HuH-7.5 (cell line): ENCODE results near the gene APOBEC3H.

Experiments used
- DNase-seq: peaks from one replicate; pipeline ENCODE4 v3.0.0; 2011; ENCODE audit warnings: low spot score

APOBEC3H gene

DNA sequence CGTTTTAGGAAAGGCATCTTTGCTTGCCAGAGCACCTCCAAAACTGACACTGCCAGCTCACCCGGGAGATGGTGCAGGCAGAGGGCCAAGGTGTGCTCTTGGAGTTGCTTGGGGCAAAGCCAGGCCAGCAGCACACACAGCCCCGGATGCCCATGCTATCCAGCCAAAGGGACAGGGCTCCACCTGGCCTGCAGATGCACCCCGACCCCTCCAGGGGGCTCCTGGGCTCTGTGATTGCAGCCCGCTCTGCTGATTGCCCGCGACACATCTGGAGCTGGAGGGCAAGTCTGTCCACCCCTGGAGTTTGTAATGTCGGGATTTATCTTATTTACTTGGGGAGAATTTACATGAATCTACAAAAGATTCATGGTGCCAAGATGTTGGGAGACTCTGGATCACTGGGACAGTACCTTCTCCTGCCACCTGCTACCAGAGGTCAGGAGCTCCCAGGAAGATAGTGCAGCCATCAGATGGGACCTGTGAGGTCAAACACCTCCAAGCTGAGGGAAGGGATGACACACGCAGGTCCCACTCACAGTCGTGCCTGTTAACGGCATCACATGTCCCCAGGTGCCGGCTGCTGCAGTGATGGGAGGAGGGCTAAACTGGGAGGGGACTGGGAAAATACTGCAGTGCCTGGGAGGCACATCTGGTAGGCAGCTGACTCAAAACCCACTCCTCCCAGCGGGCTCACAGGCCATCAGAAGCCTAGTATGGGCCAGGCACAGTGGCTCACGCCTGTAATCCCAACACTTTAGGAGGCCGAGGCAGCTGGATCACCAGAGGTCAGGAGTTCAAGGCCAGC is 38.2 kb downstream of the APOBEC3H start:
- peak; percentile 79 for DNase-seq

DNA sequence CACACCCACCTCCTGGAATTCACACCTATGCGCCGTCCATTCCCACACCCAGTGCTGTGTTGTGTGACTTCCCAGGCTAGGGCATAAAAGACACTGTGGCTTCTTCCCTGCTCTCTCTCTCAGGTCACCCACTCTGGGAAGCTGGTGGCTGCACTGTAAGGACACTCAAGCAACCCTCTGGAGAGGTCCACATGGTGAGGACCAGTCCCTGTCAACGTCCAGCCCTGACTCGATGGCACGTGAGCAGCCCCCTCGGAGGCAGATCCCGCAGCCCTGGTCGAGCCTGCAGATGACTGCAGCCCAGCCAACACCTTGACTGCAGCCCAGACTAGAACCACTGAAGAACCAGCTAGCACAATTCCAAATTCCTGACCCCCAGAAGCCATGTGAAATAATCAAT is 39.3 kb downstream of the APOBEC3H start:
- no peak for DNase-seq

- DNase-seq = no peak
These were observed 41.4 kb downstream of the APOBEC3H start for GRCh38 chr22:39138357-39138997.

DNA sequence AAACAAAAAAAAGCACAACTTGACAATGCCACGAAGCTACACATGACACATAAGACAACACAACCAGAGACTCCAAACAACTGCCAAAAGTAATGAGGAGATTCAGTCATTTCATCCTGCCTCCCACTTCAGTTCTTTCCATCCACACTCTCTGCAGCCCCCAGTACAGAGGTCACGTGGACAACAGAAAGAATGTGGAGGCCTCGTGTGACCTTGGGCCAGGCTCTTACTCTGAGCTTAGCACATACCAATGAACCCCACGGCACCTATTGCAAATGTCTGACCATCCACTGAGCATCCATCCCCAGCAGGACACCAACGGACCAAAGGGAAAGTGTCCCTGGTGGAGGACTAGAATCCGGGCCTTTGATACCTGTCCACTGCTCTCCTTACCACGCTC is 42.9 kb downstream of the APOBEC3H start:
- DNase-seq = no peak

DNA sequence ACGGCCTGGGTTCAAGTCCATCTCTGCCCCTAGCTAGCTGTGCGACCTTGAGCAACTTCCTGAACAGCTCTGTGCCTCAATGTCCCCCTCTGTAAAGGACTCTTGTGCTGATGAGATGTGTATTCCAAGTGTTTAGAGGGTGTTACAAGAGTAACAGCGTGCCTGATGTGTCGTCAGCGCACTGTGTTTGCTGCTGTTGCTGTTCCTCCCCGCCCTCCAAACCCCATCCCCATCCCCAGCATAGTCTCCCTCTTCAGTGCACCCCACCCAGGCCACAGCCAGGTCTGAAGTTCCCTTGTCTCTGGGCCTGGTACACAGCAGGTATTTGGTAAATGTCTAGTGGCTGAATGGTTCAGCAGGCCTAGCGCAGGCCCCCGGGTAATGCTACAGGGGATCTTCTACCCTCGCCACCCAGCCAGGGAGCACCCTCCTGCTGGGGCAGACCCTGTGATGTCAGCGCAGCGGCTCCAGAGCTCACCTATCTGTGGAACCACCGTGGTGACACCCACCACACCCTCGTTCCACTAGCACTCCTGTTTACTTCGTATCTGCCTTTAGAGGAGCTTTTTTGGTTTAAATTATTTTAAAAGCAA is 45.1 kb downstream of the APOBEC3H start:
- DNase-seq = no peak

- no peak for DNase-seq
These were observed 47.2 kb downstream of the APOBEC3H start for GRCh38 chr22:39144101-39144767.

DNA sequence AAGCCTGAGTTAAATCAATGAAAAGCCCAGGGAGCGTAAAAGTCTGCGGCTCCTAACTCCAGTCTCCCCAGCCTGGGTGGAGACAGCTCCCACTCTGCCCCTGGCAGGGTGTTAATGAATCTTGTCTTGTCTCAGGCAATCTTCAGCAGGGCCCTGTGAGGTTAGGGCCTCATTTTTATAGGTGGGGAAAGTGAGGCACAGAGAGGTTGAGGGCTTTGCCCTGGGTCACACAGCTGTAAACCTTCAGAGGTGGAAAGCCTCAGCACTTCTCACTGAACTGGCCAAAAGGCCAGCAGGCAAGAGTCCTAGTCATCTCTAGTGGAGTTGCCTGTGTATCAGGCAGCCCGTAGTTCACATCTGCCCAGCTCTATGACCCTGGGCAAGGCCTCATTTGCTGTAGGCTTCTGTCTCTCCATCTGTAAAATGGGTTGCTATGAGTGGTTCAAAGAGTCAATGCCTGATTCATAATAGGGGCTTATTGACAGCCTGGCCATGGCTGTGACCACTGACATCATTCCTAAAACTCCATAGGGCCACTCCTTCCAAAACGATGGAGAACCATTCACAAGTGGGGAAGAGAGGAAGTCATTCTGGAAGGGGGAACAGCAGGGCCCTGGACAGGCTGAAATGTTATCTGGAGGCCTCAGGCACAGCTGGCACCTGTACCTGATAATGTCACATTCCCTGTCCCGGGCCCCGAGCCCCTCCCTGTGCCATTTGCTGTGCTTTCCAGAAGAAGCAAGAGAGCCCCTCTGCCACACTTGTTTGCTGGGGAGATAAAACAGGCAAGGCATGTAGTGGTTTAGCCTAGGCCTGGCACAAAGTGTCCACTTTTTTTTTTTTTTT is 49.4 kb downstream of the APOBEC3H start:
- no peak for DNase-seq

GRCh38 chr22:39147335-39148025 is 50.4 kb downstream of the APOBEC3H start:
- no peak for DNase-seq

- DNase-seq = no peak
These were observed 51.1 kb downstream of the APOBEC3H start for GRCh38 chr22:39148026-39148726.

- no peak for DNase-seq
These were observed 51.9 kb downstream of the APOBEC3H start for GRCh38 chr22:39148727-39149535.

DNA sequence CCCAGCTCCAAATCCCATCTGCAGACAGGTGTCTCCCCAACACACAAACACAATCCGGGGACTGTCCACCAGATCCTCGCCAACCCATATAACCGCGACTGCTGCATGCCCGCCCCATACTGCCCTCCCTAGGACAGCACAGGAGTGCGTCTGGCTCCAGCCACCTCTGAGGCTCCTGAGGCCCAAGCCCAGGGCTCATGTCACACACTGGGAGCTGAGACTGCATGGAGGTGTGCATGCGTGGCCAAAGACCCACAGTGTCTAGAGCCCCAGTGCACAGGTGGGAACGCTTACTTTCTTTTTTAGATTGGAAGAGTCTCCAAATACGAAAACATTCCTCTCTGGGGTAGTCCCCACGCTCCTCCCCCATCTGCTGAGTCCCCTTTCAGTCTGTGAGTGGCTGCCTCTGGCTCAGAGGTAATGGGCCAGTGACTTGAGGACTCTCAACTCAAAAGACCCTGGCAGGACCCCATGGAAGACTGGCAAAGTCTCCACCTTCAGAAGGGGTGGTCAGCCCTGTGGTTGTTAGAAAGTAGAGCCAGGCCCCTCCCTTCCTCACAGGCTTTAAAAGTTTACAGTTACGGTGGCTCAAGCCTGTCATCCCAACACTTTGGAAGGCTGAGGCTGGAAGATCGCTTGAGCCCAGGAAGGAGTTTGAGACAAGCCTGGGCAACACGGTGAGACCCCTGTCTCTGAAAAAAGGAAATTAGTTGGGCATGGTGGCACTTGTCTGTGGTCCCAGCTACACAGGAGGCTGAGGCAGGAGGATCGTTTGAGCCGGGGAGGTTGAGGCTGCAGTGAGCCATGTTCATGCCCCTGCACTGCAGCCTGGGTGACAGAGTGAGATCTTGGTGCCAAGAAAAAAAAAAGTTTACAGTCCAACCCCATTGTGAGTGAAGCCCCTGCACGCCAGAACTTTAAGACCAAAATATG is 53.1 kb downstream of the APOBEC3H start:
- no peak for DNase-seq

DNA sequence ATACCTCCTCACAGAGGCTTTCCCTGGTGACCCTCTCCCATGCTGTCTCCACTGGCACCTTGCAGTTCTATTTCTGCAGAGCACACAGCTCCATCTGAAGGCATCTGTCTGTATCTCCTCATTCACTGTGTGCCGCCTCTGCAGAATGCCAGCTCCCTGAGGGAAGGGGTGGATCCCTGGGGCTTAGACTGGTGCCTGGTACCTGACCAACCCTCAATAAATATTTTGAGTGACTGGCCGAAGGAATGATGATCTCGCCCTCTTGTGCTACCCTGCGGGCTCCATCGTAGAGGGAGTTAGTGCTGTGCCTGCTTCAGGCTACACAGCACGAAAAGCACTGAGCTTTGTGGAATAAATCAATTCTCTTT is 53.8 kb downstream of the APOBEC3H start:
- no peak for DNase-seq

DNA sequence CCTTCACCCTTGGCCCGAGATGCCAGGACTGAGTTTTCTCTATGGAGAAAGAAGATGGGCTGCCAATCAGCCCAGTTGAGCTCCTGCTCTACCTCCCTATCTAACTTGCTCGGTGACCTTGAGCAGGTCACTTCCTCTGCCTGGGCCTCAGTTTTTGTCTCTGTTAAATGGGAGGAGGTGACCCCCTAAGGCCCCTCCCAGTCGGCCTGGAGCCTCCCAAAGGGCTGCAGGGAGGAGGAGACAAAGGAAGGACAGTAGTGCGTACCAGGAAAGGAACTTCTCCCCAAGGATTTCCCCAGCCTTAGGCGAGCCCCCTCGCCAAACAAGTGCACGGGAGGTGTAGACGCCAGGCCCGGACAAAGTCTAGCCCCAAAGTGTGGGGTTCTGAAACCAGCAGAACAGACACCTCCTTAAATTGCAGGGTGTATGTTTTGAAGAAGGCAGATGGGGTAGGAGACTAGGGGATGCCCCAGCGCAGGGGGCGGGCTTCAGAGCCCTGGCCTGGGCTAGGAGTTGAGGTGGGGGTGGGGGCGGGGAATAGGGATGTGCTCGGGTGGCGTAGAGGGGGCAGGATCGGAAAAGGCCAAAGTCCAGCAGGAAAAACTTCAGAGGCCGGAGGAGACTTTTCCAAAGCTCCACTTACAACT is 54.4 kb downstream of the APOBEC3H start:
- no peak for DNase-seq

DNA sequence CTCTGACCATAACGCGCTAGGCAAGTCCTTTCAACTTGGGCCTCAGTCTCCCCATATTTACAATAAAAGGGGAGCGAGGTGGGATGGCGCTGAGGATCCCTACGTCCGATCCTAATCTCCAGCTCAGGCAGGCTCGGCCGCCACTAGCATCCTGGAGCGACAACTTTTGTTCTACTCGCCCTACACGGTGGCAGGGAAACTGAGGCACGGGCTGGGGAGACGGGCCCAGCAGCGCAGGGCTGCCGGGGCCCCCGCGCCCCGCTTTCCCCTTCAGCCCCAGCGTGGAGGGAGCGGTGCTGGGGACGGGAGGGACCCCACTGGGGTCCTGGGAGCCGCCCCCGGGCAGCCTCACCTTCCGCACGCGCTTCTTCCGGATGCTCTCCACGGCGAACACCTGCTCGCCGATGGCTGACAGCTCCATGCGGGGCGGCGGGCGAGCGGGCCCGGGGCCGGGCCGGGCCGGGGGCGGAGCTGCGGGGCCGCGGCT is 55.0 kb downstream of the APOBEC3H start:
- DNase-seq = no peak

DNA sequence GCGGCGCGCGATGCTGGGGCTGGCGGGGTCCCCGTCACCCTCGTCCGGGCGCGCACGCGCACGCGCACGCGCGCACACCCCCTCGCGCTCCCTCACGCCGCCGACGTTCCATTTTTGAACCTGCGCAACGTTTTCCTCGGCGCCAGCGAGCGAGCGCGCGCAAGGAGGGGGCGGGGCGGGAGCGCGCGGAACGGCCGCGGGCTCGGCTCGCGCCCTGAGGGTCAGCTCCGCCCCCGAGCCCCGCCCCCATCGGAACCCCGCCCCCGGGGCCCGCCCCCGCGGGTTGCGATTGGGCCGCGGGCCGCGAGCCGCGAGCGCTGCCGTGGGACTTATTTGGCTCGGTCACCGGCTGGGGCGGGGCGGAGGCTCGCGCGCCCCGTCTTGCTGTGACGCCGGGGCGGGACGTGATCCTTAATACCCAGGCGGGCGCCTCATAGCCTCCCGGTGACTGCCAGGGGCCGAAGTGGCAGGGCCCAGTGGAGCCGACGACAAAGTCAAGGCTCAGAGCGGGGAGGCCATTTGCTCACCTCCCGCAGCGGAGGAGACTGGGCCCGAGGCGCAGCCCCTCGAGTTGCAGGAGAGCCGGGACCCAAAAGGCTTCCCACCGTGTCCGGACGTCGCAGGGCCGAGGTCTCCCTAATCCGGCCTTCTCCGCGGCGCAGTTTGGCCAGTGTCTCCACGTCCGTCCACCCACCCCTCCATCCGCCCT is 55.6 kb downstream of the APOBEC3H start, which contains the start of gene CBX7:
Gene CBX7, minus strand, starts transcription at position 170 of the 709 bp plus-strand sequence. CDS start 236 bp downstream, outside the sequence.
- peak; percentile 87 for DNase-seq

DNA sequence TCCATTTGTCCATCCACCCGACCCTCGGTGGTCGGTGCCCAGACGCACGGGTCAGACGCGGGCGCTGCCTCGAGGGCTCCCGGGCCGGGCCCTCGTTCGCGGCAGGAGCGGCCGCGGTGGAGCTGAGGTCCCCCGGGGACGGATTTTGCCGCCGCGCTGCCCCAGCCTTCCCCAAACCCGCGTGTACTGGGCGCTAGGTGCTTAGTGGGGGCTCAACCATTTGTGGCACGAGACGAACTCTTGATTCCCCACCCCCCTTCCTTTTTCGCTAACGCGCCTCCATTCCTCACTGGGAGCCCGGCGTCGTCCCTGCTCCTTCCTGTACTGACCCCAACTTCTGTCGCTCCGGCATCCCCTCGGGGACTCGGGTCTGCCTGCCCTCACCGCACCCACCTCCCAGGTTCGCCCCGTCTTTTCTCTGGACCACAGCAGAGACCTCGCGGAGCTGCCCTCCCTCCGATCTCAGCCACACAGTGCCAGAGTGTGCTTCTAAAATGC is 56.2 kb downstream of the APOBEC3H start:
- no peak for DNase-seq
